GM18951 (cell line): ENCODE measurements around the gene KCNA5.

Source experiments
- POLR2A ChIP-seq: IDR thresholded peaks from 4 replicates; pipeline ENCODE4 v1.6.1; 2011; ENCODE audit warnings: mild to moderate bottlenecking; ENCODE audit not compliant: insufficient read length, insufficient read depth; ENCODE audit errors: extremely low read depth
- in situ Hi-C: fragments of 300-500 bp; cut with MboI; formaldehyde crosslinking; loops from one replicate; pipeline ENCODE4 v1.12.0; 2022; ENCODE audit warnings: low sequenced_read_pairs, mixed read lengths, inconsistent platforms; ENCODE audit not compliant: unreplicated experiment

The KCNA5 gene

GRCh38 chr12:5017638-5018348, 25.9 kb upstream of the KCNA5 start:
- in situ Hi-C loops = no loop called here
- TF ChIP-seq POLR2A = no peak

GRCh38 chr12:5018677-5019076, 25.0 kb upstream of the KCNA5 start:
- no peak for TF ChIP-seq POLR2A

GRCh38 chr12:5022025-5022424, 21.7 kb upstream of the KCNA5 start:
- no peak for TF ChIP-seq POLR2A
- in situ Hi-C loops = loop anchor here (5.0 kb wide), 1 partner anchor 65 kb away; no protein-coding TSS in a partner anchor

More at GRCh38 chr12:5018677-5019076, 25.0 kb upstream of the KCNA5 start:
- in situ Hi-C loops = no loop called here

GRCh38 chr12:5022465-5023061, 21.1 kb upstream of the KCNA5 start:
- TF ChIP-seq POLR2A = no peak
- in situ Hi-C loops = loop anchor here (5.0 kb wide), 1 partner anchor 65 kb away; no protein-coding TSS in a partner anchor

- in situ Hi-C loops = loop anchor here (5.0 kb wide), 1 partner anchor 63 kb away; no protein-coding TSS in a partner anchor
- no peak for TF ChIP-seq POLR2A
These were observed 19.8 kb upstream of the KCNA5 start for GRCh38 chr12:5023842-5024241.

GRCh38 chr12:5026342-5026938, 17.2 kb upstream of the KCNA5 start:
- TF ChIP-seq POLR2A = no peak
- in situ Hi-C loops = no loop called here

- TF ChIP-seq POLR2A = no peak
- in situ Hi-C loops = no loop called here
These were observed 16.4 kb upstream of the KCNA5 start for GRCh38 chr12:5027046-5027821.

- no peak for TF ChIP-seq POLR2A
- in situ Hi-C loops = no loop called here
These were observed 13.6 kb upstream of the KCNA5 start for GRCh38 chr12:5030066-5030465.

GRCh38 chr12:5031242-5031641, 12.4 kb upstream of the KCNA5 start:
- in situ Hi-C loops = no loop called here
- TF ChIP-seq POLR2A = no peak

GRCh38 chr12:5031958-5032357, 11.7 kb upstream of the KCNA5 start:
- in situ Hi-C loops = no loop called here
- no peak for TF ChIP-seq POLR2A

- in situ Hi-C loops = no loop called here
- TF ChIP-seq POLR2A = no peak
These were observed 10.9 kb upstream of the KCNA5 start for GRCh38 chr12:5032821-5033220.

GRCh38 chr12:5033883-5034282, 9.8 kb upstream of the KCNA5 start:
- TF ChIP-seq POLR2A = no peak
- in situ Hi-C loops = no loop called here

GRCh38 chr12:5034603-5035002, 9.1 kb upstream of the KCNA5 start:
- TF ChIP-seq POLR2A = no peak
- in situ Hi-C loops = no loop called here
